Prostate gland (tissue), 2 donors: Measurements from ENCODE around the gene GNB1.

Experiments
- CTCF ChIP-seq, 4 experiments: fragments of 200-600 bp in 2 of 4; fragments of 450-650 bp in 2 of 4; sonication (generic) in 2 of 4; IDR thresholded peaks; 1 replicate in 3 of 4; 2 replicates in 1 of 4; pipeline ENCODE4 v1.5.1; 2016 to 2019; ENCODE audit warnings: antibody characterized with exemption in 4 of 4, mild to moderate bottlenecking in 2 of 4, moderate library complexity in 2 of 4
- POLR2A ChIP-seq: fragments of 450-650 bp; IDR thresholded peaks from one replicate; pipeline ENCODE4 v1.6.1; 2016; ENCODE audit warnings: antibody characterized with exemption, mild to moderate bottlenecking
- POLR2AphosphoS5 ChIP-seq: sonication (generic); formaldehyde crosslinking; IDR thresholded peaks from one replicate; pipeline ENCODE4 v1.6.1; 2017; ENCODE audit warnings: antibody characterized with exemption

- TF ChIP-seq CTCF (IDR thresholded peaks at IDR 0.05) = no peak
- TF ChIP-seq POLR2A = no peak
- no peak for TF ChIP-seq POLR2AphosphoS5
Observed at GRCh38 chr1:1874901-1875300, 16.0 kb downstream of the GNB1 start.
